ENCODE results near the gene RPTOR.
"Not testable (repeated sequence)": the region's sequence is repeated elsewhere in the genome, so short reads cannot be mapped to it uniquely, and the experiment has no call there.

The RPTOR gene

GRCh38 chr17:80621335-80621996 lies 76.8 kb downstream of the RPTOR start:
- no peak for ATAC-seq
- TF ChIP-seq ZC3H10 (CRISPR knock-in tag; IDR thresholded peaks at IDR 0.05): no peak

GRCh38 chr17:80621997-80622357 lies 77.3 kb downstream of the RPTOR start:
- TF ChIP-seq BACH2 (CRISPR knock-in tag; IDR thresholded peaks at IDR 0.05; ENCODE audit: borderline replicate concordance): no peak
- TF ChIP-seq ZNF565 (CRISPR knock-in tag; conservative IDR thresholded peaks at IDR 0.05; ENCODE audit: low read depth): no peak
- no peak for TF ChIP-seq TOX (CRISPR knock-in tag; IDR thresholded peaks at IDR 0.05; ENCODE audit: borderline replicate concordance)
- ATAC-seq: no peak

- no peak for TF ChIP-seq GLIS3 (CRISPR knock-in tag; IDR thresholded peaks at IDR 0.05)
- no peak for TF ChIP-seq ZFP30 (CRISPR knock-in tag; IDR thresholded peaks at IDR 0.05)
- TF ChIP-seq TSHZ2 (CRISPR knock-in tag; IDR thresholded peaks at IDR 0.05): no peak
- no peak for TF ChIP-seq ZNF70 (CRISPR knock-in tag; IDR thresholded peaks at IDR 0.05)
- TF ChIP-seq PPARA (CRISPR knock-in tag; IDR thresholded peaks at IDR 0.05; ENCODE audit: borderline replicate concordance): no peak
- TF ChIP-seq ZNF8 (CRISPR knock-in tag; IDR thresholded peaks at IDR 0.05): no peak
- no peak for TF ChIP-seq ARNTL (CRISPR knock-in tag; IDR thresholded peaks at IDR 0.05; ENCODE audit: borderline replicate concordance, low read depth)
- ATAC-seq: no peak
Observed at GRCh38 chr17:80624864-80625263, 80.2 kb downstream of the RPTOR start.

GRCh38 chr17:80625627-80626026 lies 81.0 kb downstream of the RPTOR start:
- TF ChIP-seq GLIS3 (CRISPR knock-in tag; IDR thresholded peaks at IDR 0.05) (no peak), PATZ1 (CRISPR knock-in tag; IDR thresholded peaks at IDR 0.05; ENCODE audit: borderline replicate concordance) (no peak), PPARA (CRISPR knock-in tag; IDR thresholded peaks at IDR 0.05; ENCODE audit: borderline replicate concordance) (no peak), ARNTL (CRISPR knock-in tag; IDR thresholded peaks at IDR 0.05; ENCODE audit: borderline replicate concordance, low read depth) (no peak), TOX (CRISPR knock-in tag; IDR thresholded peaks at IDR 0.05; ENCODE audit: borderline replicate concordance) (no peak), ZFP30 (CRISPR knock-in tag; IDR thresholded peaks at IDR 0.05) (no peak)
- no peak for ATAC-seq

- ATAC-seq: not testable (repeated sequence)
Observed at GRCh38 chr17:80628881-80629280, 84.2 kb downstream of the RPTOR start.

- ATAC-seq: no peak
- TF ChIP-seq CSRNP3 (CRISPR knock-in tag; IDR thresholded peaks at IDR 0.05): no peak
- TF ChIP-seq RARB (CRISPR knock-in tag; IDR thresholded peaks at IDR 0.05): no peak
Observed at GRCh38 chr17:80629298-80630028, 84.8 kb downstream of the RPTOR start.

- ATAC-seq: no peak
- TF ChIP-seq CSDC2 (CRISPR knock-in tag; IDR thresholded peaks at IDR 0.05) (no peak), ZNF565 (CRISPR knock-in tag; conservative IDR thresholded peaks at IDR 0.05; ENCODE audit: low read depth) (no peak), TSHZ2 (CRISPR knock-in tag; IDR thresholded peaks at IDR 0.05) (no peak), ARNTL (CRISPR knock-in tag; IDR thresholded peaks at IDR 0.05; ENCODE audit: borderline replicate concordance, low read depth) (no peak), POU6F1 (CRISPR knock-in tag; IDR thresholded peaks at IDR 0.05; ENCODE audit: borderline replicate concordance, low read depth) (no peak), SNAI2 (CRISPR knock-in tag; IDR thresholded peaks at IDR 0.05) (no peak), ZNF8 (CRISPR knock-in tag; IDR thresholded peaks at IDR 0.05) (no peak), ESRRG (CRISPR knock-in tag; IDR thresholded peaks at IDR 0.05) (no peak)
Observed at GRCh38 chr17:80630560-80631120, 86.0 kb downstream of the RPTOR start.

Data from SK-N-SH treated with all-trans-retinoic acid at 6 μM for 48 hours (cell line).